Nephron (organoid): ENCODE data around the gene ENO3.

Source experiments
- H3K27ac Mint-ChIP-seq, 3 experiments: 2 replicates each; pipeline ENCODE4 v1.8.0; 2020; ENCODE audit warnings: mixed read lengths in 3 of 3, mild to moderate bottlenecking in 2 of 3, moderate library complexity in 1 of 3
- H3K27me3 Mint-ChIP-seq: 2 replicates; pipeline ENCODE4 v1.8.0; 2021; ENCODE audit warnings: low read depth, mild to moderate bottlenecking, moderate library complexity, mixed read lengths
- H3K36me3 Mint-ChIP-seq: 2 replicates; pipeline ENCODE4 v1.8.0; 2020; ENCODE audit warnings: low read depth, mixed read lengths
- H3K4me1 Mint-ChIP-seq: 2 replicates; pipeline ENCODE4 v1.8.0; 2020; ENCODE audit warnings: mixed read lengths
- H3K4me3 Mint-ChIP-seq, 3 experiments: 2 replicates each; pipeline ENCODE4 v1.8.0; 2020; ENCODE audit warnings: mild to moderate bottlenecking in 3 of 3, mixed read lengths in 3 of 3, moderate library complexity in 2 of 3
- H3K9me3 Mint-ChIP-seq: 2 replicates; pipeline ENCODE4 v1.8.0; 2020; ENCODE audit warnings: mixed read lengths
- TF ChIP-seq, protein P1 (sequence below), 3 experiments: fragments of 200-600 bp; sonication (generic); IDR thresholded peaks; one replicate each; pipeline ENCODE4 v1.5.0; 2021; ENCODE audit warnings: antibody characterized with exemption in 3 of 3; ENCODE audit not compliant: unreplicated experiment in 3 of 3

Gene ENO3

DNA sequence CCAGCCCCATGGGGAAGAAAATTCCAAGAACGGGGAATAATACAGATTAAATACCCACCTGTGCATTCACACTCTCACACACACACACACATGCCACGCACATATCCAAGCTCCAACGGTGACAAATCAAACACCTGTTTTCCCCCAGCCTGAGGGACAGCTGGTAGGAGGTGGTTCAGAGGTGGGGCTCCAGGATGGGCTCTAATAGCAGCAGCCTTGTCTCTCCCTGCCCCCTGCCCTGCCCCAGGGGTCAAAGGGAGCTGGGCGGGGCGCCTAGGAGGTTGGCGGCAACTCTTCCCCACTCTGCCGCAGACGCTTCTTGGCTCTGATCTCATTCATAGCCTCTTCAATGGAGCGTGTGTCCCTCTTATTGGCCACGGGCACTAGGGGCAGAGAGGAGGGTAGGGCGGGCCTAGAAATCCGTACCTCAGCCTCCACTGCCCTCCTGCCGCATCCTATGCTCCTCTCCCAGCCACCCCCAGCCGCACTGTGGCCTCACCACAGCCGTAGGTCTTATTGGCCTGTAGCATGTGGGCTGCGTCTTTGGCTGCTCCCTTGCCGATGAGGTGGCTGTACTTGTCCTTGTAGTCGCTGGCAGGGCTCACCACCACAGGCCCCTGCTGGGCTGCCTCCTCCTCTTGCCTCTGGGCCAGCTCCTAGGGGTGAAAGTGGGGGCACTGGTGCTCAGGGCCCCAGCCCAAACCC, 8.5 kb downstream of the ENO3 start:
- TF ChIP-seq, protein P1, sequence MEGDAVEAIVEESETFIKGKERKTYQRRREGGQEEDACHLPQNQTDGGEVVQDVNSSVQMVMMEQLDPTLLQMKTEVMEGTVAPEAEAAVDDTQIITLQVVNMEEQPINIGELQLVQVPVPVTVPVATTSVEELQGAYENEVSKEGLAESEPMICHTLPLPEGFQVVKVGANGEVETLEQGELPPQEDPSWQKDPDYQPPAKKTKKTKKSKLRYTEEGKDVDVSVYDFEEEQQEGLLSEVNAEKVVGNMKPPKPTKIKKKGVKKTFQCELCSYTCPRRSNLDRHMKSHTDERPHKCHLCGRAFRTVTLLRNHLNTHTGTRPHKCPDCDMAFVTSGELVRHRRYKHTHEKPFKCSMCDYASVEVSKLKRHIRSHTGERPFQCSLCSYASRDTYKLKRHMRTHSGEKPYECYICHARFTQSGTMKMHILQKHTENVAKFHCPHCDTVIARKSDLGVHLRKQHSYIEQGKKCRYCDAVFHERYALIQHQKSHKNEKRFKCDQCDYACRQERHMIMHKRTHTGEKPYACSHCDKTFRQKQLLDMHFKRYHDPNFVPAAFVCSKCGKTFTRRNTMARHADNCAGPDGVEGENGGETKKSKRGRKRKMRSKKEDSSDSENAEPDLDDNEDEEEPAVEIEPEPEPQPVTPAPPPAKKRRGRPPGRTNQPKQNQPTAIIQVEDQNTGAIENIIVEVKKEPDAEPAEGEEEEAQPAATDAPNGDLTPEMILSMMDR (IDR thresholded peaks at IDR 0.05; ENCODE audit: unreplicated experiment in 3 of 3), result no peak
- Mint-ChIP-seq H3K36me3 (peaks cover 40% of the 10 kb centered on the region), H3K27ac (peak overlapping the region; percentile 23 to 64 (median 56)), H3K4me1 (peaks cover 32% of the 10 kb centered on the region), H3K9me3 (no peaks in the 10 kb centered on the region), H3K27me3 (no peaks in the 10 kb centered on the region), H3K4me3 (no peak overlapping the region)

DNA sequence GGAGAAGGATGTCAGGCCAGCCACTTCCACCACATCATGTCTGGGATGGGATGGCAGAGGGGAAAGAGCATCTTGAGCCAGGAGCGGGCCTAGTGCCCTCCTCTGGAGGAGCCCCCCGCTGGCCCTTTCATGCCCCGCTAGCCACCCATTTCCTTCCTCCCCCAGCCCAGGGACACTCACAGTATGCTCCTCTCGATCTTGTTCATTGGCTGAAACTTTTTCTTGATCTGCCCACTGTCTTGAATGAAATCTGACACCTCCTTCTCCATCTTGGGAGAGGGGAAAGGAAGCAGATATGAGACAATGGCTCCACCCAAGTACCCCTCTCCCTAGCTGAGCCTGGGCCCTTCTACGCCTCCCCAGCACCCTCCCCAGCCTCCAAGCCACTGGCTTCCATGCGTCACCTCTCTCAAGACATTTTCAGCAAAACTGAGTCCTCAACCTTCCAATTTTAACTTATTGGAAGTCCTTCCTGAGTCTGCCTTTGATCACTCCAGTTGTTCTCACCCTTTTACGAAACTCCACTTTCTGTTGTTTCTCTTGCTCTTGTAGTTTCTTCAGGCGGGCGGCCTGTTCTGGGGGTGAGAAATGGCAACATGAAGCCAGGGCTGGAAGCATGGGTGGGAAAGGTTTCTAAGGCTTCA, 9.5 kb downstream of the ENO3 start:
- Mint-ChIP-seq H3K36me3 (peaks cover 44% of the 10 kb centered on the region), H3K27me3 (no peaks in the 10 kb centered on the region), H3K9me3 (no peaks in the 10 kb centered on the region), H3K27ac (peak overlapping the region in 2 of 3 experiments; percentile 18 to 54), H3K4me1 (peaks cover 32% of the 10 kb centered on the region), H3K4me3 (no peak overlapping the region)
- TF ChIP-seq, protein P1 (IDR thresholded peaks at IDR 0.05; ENCODE audit: unreplicated experiment in 3 of 3), result no peak

DNA sequence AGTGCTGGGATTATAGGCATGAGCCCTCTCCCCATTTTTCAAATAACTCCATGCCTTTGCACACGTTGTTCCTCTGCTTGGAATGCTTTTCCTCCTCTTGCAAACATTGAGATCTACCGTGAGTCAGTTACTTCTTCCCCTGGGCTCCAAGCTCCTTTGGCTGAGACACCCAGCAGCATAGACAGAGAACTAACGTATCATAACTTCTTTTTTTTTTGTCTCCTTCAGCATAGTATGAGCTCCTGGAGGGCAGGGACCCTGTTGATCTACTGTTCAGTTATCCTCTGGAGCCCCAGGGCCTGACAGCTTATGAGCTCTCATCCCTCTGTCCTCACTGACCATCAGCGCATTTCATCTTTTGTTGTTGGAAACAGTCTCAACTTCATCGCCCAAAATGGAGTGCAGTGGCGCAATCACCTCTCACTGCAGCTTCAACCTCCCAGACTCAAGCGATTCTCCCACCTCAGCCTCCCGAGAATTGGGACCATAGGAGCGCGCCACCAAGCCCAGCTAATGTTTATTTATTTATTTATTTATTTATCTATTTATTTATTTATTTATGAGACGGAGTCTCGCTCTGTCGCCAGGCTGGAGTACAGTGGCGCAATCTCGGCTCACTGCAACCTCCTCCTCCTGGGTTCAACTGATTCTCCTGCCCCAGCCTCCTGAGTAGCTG, 14.5 kb downstream of the ENO3 start:
- TF ChIP-seq, protein P1 (IDR thresholded peaks at IDR 0.05; ENCODE audit: unreplicated experiment in 3 of 3), result no peak
- no peaks in the 10 kb centered on the region for H3K9me3 Mint-ChIP-seq
- H3K4me1 Mint-ChIP-seq, result peaks cover 27% of the 10 kb centered on the region
- peak overlapping the region in 2 of 3 experiments; percentile 12 to 31 for H3K27ac Mint-ChIP-seq
- H3K4me3 Mint-ChIP-seq, result peak overlapping the region; percentile 50 to 63 (median 53)
- no peaks in the 10 kb centered on the region for H3K27me3 Mint-ChIP-seq
- H3K36me3 Mint-ChIP-seq, result peaks cover 21% of the 10 kb centered on the region

DNA sequence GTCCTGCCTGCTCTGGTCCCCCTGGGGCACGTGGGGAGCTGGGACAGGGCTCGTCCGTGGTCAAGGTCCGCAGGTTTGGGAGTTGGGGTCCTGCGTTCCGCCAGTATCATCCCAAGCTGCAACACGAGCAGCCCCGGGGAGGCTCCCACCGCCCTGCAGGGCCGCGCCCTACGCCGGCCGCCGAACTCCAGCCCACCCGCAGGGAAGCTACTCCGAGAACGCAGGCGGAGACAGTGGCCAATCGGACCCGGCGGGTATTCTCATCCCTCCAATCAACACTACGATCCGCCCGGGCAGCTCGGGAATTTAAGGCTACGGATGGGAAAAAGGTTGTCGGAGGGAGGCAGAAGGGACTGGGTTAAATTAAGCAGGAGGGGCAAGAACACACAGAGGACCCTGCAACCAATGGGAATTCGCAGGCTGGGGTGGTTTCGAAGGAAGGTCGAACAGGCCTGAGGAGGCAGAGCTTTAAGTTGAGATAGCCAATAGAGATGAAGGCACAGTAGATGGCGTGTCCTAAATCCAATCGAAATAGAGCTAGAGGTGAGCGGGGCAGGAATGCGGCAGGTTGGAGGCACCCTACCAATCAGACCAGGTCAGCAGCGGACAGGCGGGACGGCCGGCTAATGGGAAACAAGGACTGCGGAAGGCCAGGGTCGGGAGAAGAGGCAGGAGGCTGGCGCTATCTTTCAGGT, 16.1 kb downstream of the ENO3 start:
- Mint-ChIP-seq H3K9me3 (no peaks in the 10 kb centered on the region), H3K27me3 (no peaks in the 10 kb centered on the region), H3K27ac (peak overlapping the region in 1 of 3 experiments; percentile 94), H3K4me3 (no peak overlapping the region), H3K36me3 (peaks cover 19% of the 10 kb centered on the region), H3K4me1 (peaks cover 29% of the 10 kb centered on the region)
- TF ChIP-seq, protein P1 (IDR thresholded peaks at IDR 0.05; ENCODE audit: unreplicated experiment in 3 of 3), result no peak

DNA sequence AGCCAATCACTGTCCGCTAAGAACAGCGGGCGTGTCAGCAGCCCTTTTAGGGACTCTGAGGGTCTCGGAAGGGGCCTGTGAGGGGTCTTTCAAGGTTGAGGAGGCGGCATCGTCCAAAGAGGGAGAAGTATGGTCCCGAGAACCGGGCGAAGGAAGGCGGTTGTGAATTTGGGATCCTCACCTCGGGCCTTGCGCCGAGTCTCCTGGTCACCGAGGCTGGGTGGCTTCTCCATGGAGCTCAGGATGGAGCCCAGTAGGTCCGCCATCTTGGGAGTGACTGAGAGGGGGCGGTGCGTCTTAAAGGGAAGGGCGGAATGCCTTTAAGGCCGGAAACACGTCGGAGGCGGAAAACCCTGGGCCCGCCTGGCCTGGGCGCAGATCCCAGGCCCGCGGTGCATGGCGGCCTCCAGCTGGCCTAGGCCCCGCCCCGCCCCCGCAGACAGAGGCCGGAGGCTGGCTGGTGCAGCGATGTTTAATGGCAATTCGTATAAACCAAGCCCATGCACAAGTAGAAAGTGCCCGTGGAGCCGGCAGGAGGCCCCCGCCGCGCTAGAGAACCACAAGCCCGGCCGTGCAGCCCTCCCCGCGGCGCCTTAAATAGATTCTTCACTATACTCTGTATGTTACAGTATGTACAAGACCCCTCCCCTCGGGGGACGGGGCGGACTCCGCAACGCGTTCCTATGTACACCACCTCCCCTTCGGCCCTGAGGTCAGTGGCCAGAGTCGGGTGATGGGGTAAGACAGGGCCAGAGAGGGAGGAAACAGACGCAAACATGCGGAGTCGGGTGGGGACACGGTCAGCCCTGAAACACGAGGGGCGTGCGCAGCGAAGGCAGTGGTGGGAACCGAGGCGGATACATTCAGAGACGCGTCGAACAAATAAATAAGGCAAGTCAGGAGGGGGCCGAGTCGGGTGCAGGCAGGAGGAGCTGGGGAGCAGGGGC, 16.9 kb downstream of the ENO3 start, which contains the start of gene SPAG7:
Gene SPAG7, minus strand, starts transcription at position 279 of the 947 bp plus-strand sequence. Its CDS starts 13 bp downstream, at position 266.
- TF ChIP-seq, protein P1 (IDR thresholded peaks at IDR 0.05; ENCODE audit: unreplicated experiment in 3 of 3), result no peak
- Mint-ChIP-seq H3K4me1 (peaks cover 29% of the 10 kb centered on the region), H3K27ac (peak within 1 kb of the TSS in 2 of 3 experiments; percentile 93 to 94), H3K4me3 (no peak within 1 kb of the TSS), H3K9me3 (no peaks in the 10 kb centered on the region), H3K36me3 (peaks cover 22% of the 10 kb centered on the region), H3K27me3 (no peaks in the 10 kb centered on the region)
